Omental fat pad (tissue), 4 donors: ENCODE results near the gene SPECC1L. TPM values are rescaled to one million over a fixed set of nuclear protein-coding genes. Genes with fewer than 3 reads are reported as not detected.
"Not testable (repeated sequence)": the region's sequence is repeated elsewhere in the genome, so short reads cannot be mapped to it uniquely, and the experiment has no call there.

Source experiments
- ATAC-seq: fragments of 150-250 bp; one replicate; pipeline ENCODE4 v1.9.1; 2016; ENCODE audit warnings: mild to moderate bottlenecking, moderate library complexity; ENCODE audit not compliant: low FRiP score
- DNase-seq: peaks from one replicate; pipeline ENCODE4 v3.0.0-alpha.2; 2019; ENCODE audit warnings: low spot score
- CTCF ChIP-seq, 3 donors: fragments of 450-650 bp; IDR thresholded peaks; one replicate each; pipeline ENCODE4 v1.5.1; 2016 to 2017; ENCODE audit warnings: antibody characterized with exemption in 3 of 3, mild to moderate bottlenecking in 3 of 3, moderate library complexity in 2 of 3
- total RNA-seq, 4 donors: library from RNA; depleted of rRNA; stranded (reverse); fragments of >200 nt; gene quantifications; one replicate each; pipeline ENCODE4 v1.1.0, GENCODE V29; 2016

Gene SPECC1L
- total RNA-seq, 4 donors from 2014 or later: 31.3 to 44.9 (median 35.6) TPM

GRCh38 chr22:24231706-24232105 is 38.9 kb upstream of the SPECC1L start:
- ATAC-seq (no peak), DNase-seq (no peak)

GRCh38 chr22:24232124-24232523 is 38.5 kb upstream of the SPECC1L start:
- no peak for TF ChIP-seq CTCF (IDR thresholded peaks at IDR 0.05)
- ATAC-seq: no peak
- DNase-seq: no peak

More at GRCh38 chr22:24231706-24232105, 38.9 kb upstream of the SPECC1L start:
- no peak for TF ChIP-seq CTCF (IDR thresholded peaks at IDR 0.05)

GRCh38 chr22:24232725-24233124 is 37.9 kb upstream of the SPECC1L start:
- no peak for DNase-seq
- no peak for ATAC-seq
- TF ChIP-seq CTCF (IDR thresholded peaks at IDR 0.05): no peak

- TF ChIP-seq CTCF (IDR thresholded peaks at IDR 0.05): no peak
- DNase-seq (no peak), ATAC-seq (no peak)
These were observed 37.4 kb upstream of the SPECC1L start for GRCh38 chr22:24233235-24233634.

- ATAC-seq (no peak), DNase-seq (no peak)
- no peak for TF ChIP-seq CTCF (IDR thresholded peaks at IDR 0.05)
These were observed 36.8 kb upstream of the SPECC1L start for GRCh38 chr22:24233816-24234215.

- no peak for TF ChIP-seq CTCF (IDR thresholded peaks at IDR 0.05)
- ATAC-seq (no peak), DNase-seq (no peak)
These were observed 35.3 kb upstream of the SPECC1L start for GRCh38 chr22:24235315-24235714.

GRCh38 chr22:24236656-24237055 is 34.0 kb upstream of the SPECC1L start:
- ATAC-seq (no peak), DNase-seq (no peak)
- no peak for TF ChIP-seq CTCF (IDR thresholded peaks at IDR 0.05)

GRCh38 chr22:24238101-24238694 is 32.4 kb upstream of the SPECC1L start:
- DNase-seq, ATAC-seq: not testable (repeated sequence)
